GM12878 (cell line): ENCODE results near the gene DMRTC2. TPM values are rescaled to one million over a fixed set of nuclear protein-coding genes. Genes with fewer than 3 reads are reported as not detected.

Experiments used
- ATAC-seq: fragments of 200-7000 bp; cut with Tn5 transposase; 3 replicates; pipeline ENCODE4 v1.9.1; 2020; ENCODE audit warnings: mild to moderate bottlenecking, moderate library complexity
- BruUV-seq: library from RNA; stranded (reverse); fragments of 400-500 nt; replicated peaks from 2 replicates; lab custom pipeline; 2021; lab: Mats Ljungman, UMichigan
- CTCF ChIA-PET: fragments of 300-600 bp; sonication (Branson Sonifier 250); formaldehyde crosslinking; extraction: SDS; loops from one replicate; lab custom pipeline; 2021; ENCODE audit warnings: inconsistent platforms; lab: Yijun Ruan, JAX
- POLR2A ChIA-PET: fragments of 350-600 bp; formaldehyde crosslinking; extraction: SDS; loops from one replicate; lab custom pipeline; 2021; ENCODE audit warnings: inconsistent platforms; lab: Charles Lee
- RAD21 ChIA-PET: fragments of 300-600 bp; sonication (Branson Sonifier 250); formaldehyde crosslinking; loops from one replicate; lab custom pipeline; 2023; ENCODE audit warnings: antibody characterized with exemption; ENCODE audit not compliant: unreplicated experiment; lab: Charles Lee
- SMC1A ChIA-PET: fragments of 300-600 bp; sonication (Branson Sonifier 250); formaldehyde crosslinking; loops from one replicate; lab custom pipeline; 2023; ENCODE audit not compliant: unreplicated experiment, uncharacterized antibody; lab: Charles Lee
- DNase-seq: peaks from one replicate; pipeline ENCODE4 v3.0.0-alpha.2; 2011; ENCODE audit warnings: low read depth, low spot score
- FAIRE-seq: peaks from 3 replicates; lab custom pipeline; 2011; peaks lifted over from hg19 to GRCh38; lab: Jason Lieb, UNC
- H2AFZ ChIP-seq: 2 replicates; pipeline ENCODE4 v1.6.0; 2011; ENCODE audit warnings: low read depth, low read length, control low read depth; ENCODE audit not compliant: control insufficient read depth
- H3K27ac ChIP-seq: 2 replicates; pipeline ENCODE4 v1.5.1; 2011; ENCODE audit warnings: control low read depth; ENCODE audit not compliant: control insufficient read depth, insufficient read depth
- H3K27me3 ChIP-seq, 2 experiments: replicated peaks in 1 of 2; 2 replicates each; pipeline versions ENCODE4 v1.6.0 to v1.6.1; 2011; ENCODE audit warnings: low read length in 1 of 2; ENCODE audit not compliant: control insufficient read depth in 2 of 2, insufficient read depth in 2 of 2
- H3K36me3 ChIP-seq, 2 experiments: 2 replicates each; pipeline ENCODE4 v1.5.1; 2011; ENCODE audit warnings: low read length in 1 of 2; ENCODE audit not compliant: control insufficient read depth in 2 of 2, insufficient read depth in 2 of 2
- H3K4me1 ChIP-seq: 2 replicates; pipeline ENCODE4 v1.6.1; 2011; ENCODE audit warnings: mild to moderate bottlenecking, low read length, moderate library complexity, mixed read lengths; ENCODE audit not compliant: control insufficient read depth, insufficient read depth
- H3K4me2 ChIP-seq: 2 replicates; pipeline ENCODE4 v1.6.0; 2011; ENCODE audit warnings: control low read depth; ENCODE audit not compliant: control insufficient read depth, insufficient read depth
- H3K4me3 ChIP-seq: fragments of 200-600 bp; sonication (generic); 2 replicates; pipeline ENCODE4 v1.5.1; 2016
- H3K79me2 ChIP-seq: 2 replicates; pipeline ENCODE4 v1.6.0; 2011; ENCODE audit warnings: low read length; ENCODE audit not compliant: control insufficient read depth, insufficient read depth
- H3K9ac ChIP-seq: 2 replicates; pipeline ENCODE4 v1.8.0; 2011; ENCODE audit warnings: low read length, control low read depth, mixed read lengths; ENCODE audit not compliant: control insufficient read depth, insufficient read depth
- H3K9me3 ChIP-seq: replicated peaks from 3 replicates; pipeline ENCODE4 v1.5.1; 2011; ENCODE audit warnings: mild to moderate bottlenecking, low read length; ENCODE audit not compliant: control insufficient read depth, insufficient read depth
- H4K20me1 ChIP-seq: 2 replicates; pipeline ENCODE4 v1.6.0; 2011; ENCODE audit not compliant: control insufficient read depth, insufficient read depth
- CHD1 ChIP-seq: IDR thresholded peaks from 2 replicates; pipeline ENCODE4 v1.6.1; 2012; ENCODE audit warnings: low read depth, low read length, improper control_type of control experiment
- CHD2 ChIP-seq: IDR thresholded peaks from 2 replicates; pipeline ENCODE4 v1.6.1; 2011; ENCODE audit warnings: low read depth, low read length, improper control_type of control experiment, borderline replicate concordance
- CHD4 ChIP-seq: fragments of 200-600 bp; sonication (generic); IDR thresholded peaks from 2 replicates; pipeline ENCODE4 v1.6.1; 2016; ENCODE audit warnings: mild to moderate bottlenecking
- CREB1 ChIP-seq: IDR thresholded peaks from 2 replicates; pipeline ENCODE4 v1.6.1; 2012; ENCODE audit warnings: low read depth, mild to moderate bottlenecking, inconsistent platforms
- CREM ChIP-seq: IDR thresholded peaks from 2 replicates; pipeline ENCODE4 v1.6.1; 2014; ENCODE audit warnings: antibody characterized with exemption, low read depth
- DPF2 ChIP-seq: fragments of 450-650 bp; IDR thresholded peaks from 2 replicates; pipeline ENCODE4 v1.6.1; 2017; ENCODE audit warnings: mild to moderate bottlenecking
- ELK1 ChIP-seq: IDR thresholded peaks from 2 replicates; pipeline ENCODE4 v1.6.1; 2012; ENCODE audit warnings: low read depth, low read length, improper control_type of control experiment
- HDAC2 ChIP-seq: fragments of 200-600 bp; sonication (generic); IDR thresholded peaks from 2 replicates; pipeline ENCODE4 v1.6.1; 2017
- IRF3 ChIP-seq: fragments of 450-650 bp; IDR thresholded peaks from 2 replicates; pipeline ENCODE4 v1.6.1; 2014; ENCODE audit warnings: mild to moderate bottlenecking
- LARP7 ChIP-seq: fragments of 450-650 bp; IDR thresholded peaks from 2 replicates; pipeline ENCODE4 v1.6.1; 2017; ENCODE audit warnings: mild to moderate bottlenecking
- MEF2A ChIP-seq: IDR thresholded peaks from 2 replicates; pipeline ENCODE4 v1.6.1; 2011; ENCODE audit warnings: low read depth, mild to moderate bottlenecking, low read length, moderate library complexity; ENCODE audit not compliant: insufficient read depth
- NR2C2 ChIP-seq: IDR thresholded peaks from 2 replicates; pipeline ENCODE4 v1.6.1; 2011; ENCODE audit warnings: borderline replicate concordance, low read depth; ENCODE audit not compliant: control insufficient read depth, insufficient read length
- NR2F1 ChIP-seq: fragments of 450-650 bp; conservative IDR thresholded peaks from 2 replicates; pipeline ENCODE4 v1.6.1; 2017; ENCODE audit warnings: mild to moderate bottlenecking
- POLR2A ChIP-seq: IDR thresholded peaks from 2 replicates; pipeline ENCODE4 v1.6.1; 2011; ENCODE audit warnings: low read depth, mild to moderate bottlenecking, low read length
- RCOR1 ChIP-seq: conservative IDR thresholded peaks from 2 replicates; pipeline ENCODE4 v1.6.1; 2012; ENCODE audit warnings: low read depth, low read length, improper control_type of control experiment
- RELA ChIP-seq: fragments of 450-650 bp; IDR thresholded peaks from 2 replicates; pipeline ENCODE4 v1.8.0; 2014; ENCODE audit warnings: borderline replicate concordance; ENCODE audit not compliant: partially characterized antibody
- ZNF217 ChIP-seq: fragments of 450-650 bp; IDR thresholded peaks from 2 replicates; pipeline ENCODE4 v1.6.1; 2017; ENCODE audit warnings: antibody characterized with exemption, mild to moderate bottlenecking
- ZNF384 ChIP-seq: IDR thresholded peaks from 2 replicates; pipeline ENCODE4 v1.6.1; 2012; ENCODE audit warnings: low read depth, mild to moderate bottlenecking, low read length, improper control_type of control experiment, borderline replicate concordance
- ZSCAN29 ChIP-seq: fragments of 450-650 bp; IDR thresholded peaks from 2 replicates; pipeline ENCODE4 v1.6.1; 2017; ENCODE audit warnings: mild to moderate bottlenecking, moderate library complexity
- ZZZ3 ChIP-seq: IDR thresholded peaks from 2 replicates; pipeline ENCODE4 v1.6.1; 2011; ENCODE audit warnings: low read depth; ENCODE audit not compliant: control insufficient read depth, insufficient read length
- WGBS: methylation state at CpG from one replicate; pipeline ENCODE4 v1.1.6; 2016; ENCODE audit warnings: low lambda C conversion rate; ENCODE audit not compliant: insufficient replicate concordance, insufficient coverage; ENCODE audit errors: missing lambda C conversion rate; 5-methylcytosine and 5-hydroxymethylcytosine counted together
- in situ Hi-C: fragments of 300-500 bp; cut with MboI; formaldehyde crosslinking; loops from 9 replicates; pipeline ENCODE4 v1.14.3; 2018; ENCODE audit warnings: mixed read lengths
- intact Hi-C: fragments of 100-400 bp; cut with micrococcal nuclease; formaldehyde crosslinking; loops from one replicate; pipeline ENCODE4 v1.14.2; 2022; ENCODE audit not compliant: unreplicated experiment
- polyA plus RNA-seq, 11 experiments: library from polyadenylated mRNA; depleted of rRNA in 4 of 11; unstranded in 6 of 11; stranded (reverse) in 5 of 11; fragments of >200 nt; fragmentation: Nextera tagmentation in 4 of 11; fragmentation: Illumina TruSeq in 1 of 11; extraction: Ambion mirVana in 4 of 11; extraction: Trizol in 1 of 11; gene quantifications; 1 replicate in 1 of 11; 2 replicates in 10 of 11; pipeline versions ENCODE4 v1.2.1 to v1.2.3, GENCODE V29; 2011 to 2016; ENCODE audit warnings: inconsistent platforms in 2 of 11, missing spikeins in 2 of 11, low read depth in 1 of 11
- total RNA-seq, 4 experiments: library from RNA; depleted of rRNA in 3 of 4; stranded (reverse); fragments of >200 nt in 3 of 4; fragmentation: Illumina TruSeq in 1 of 4; extraction: Trizol in 1 of 4; gene quantifications; 2 replicates each; pipeline versions ENCODE4 v1.2.1 to v1.2.3, GENCODE V29; 2013 to 2021

DMRTC2 gene
- total and polyA plus RNA-seq, 10 of the 15 experiments (the other 5 are each of a cell fraction or from before 2014, with no cell fraction given) = not detected

- WGBS = 79% methylated on average over 8 of the region's 8 CpGs
- no peak overlapping the region for H3K27ac ChIP-seq
- ATAC-seq (no peak), FAIRE-seq (no peak), DNase-seq (no peak)
- H4K20me1 ChIP-seq = no peaks in the 10 kb centered on the region
- H3K4me3 ChIP-seq = no peak overlapping the region
- ChIA-PET SMC1A (interaction anchor here (1.0 to 1.6 kb wide), 2 partner anchors 17 to 62 kb away, joined by 3 to 5 read pairs; no protein-coding TSS in a partner anchor), CTCF (interaction anchor here (1.0 to 10.8 kb wide), 2 partner anchors 16 to 61 kb away, joined by 3 to 136 read pairs; partner anchors contain the start of gene CD79A), POLR2A (interaction anchor here (0.6 to 6.9 kb wide), 3 partner anchors 17 to 184 kb away, joined by 3 to 90 read pairs (median 4); no protein-coding TSS in a partner anchor), RAD21 (interaction anchor here (0.9 to 1.4 kb wide), 3 partner anchors 13 to 30 kb away, joined by 3 to 5 read pairs (median 4); partner anchors contain the start of gene RPS19)
- H3K4me1 ChIP-seq = peaks cover 30% of the 10 kb centered on the region
- H3K36me3 ChIP-seq = peaks cover 18 to 23% of the 10 kb centered on the region in 2 experiments; a peak in 3 of 4 replicates
- H3K4me2 ChIP-seq = no peak overlapping the region
- intact Hi-C loops = no loop called here
- H3K79me2 ChIP-seq = peaks cover 35% of the 10 kb centered on the region
- H3K9me3 ChIP-seq = no peaks in the 10 kb centered on the region
- no peak overlapping the region for H3K9ac ChIP-seq
- no TSS peak for BruUV-seq
- no peak overlapping the region for H2AFZ ChIP-seq
- in situ Hi-C loops = no loop called here
- no peak for TF ChIP-seq MEF2A
- TF ChIP-seq ELK1 = no peak
- TF ChIP-seq ZNF217 = no peak
- TF ChIP-seq CHD4 = no peak
- no peak for TF ChIP-seq NR2C2
- TF ChIP-seq CREB1 = no peak
- TF ChIP-seq RCOR1 = no peak
- no peak for TF ChIP-seq POLR2A
- no peak for TF ChIP-seq ZNF384
- TF ChIP-seq LARP7 = no peak
- TF ChIP-seq CREM = no peak
- no peak for TF ChIP-seq ZZZ3
- TF ChIP-seq ZSCAN29 = no peak
- TF ChIP-seq DPF2 = no peak
- no peak for TF ChIP-seq RELA
- no peak for TF ChIP-seq CHD2
- no peak for TF ChIP-seq IRF3
- no peak for TF ChIP-seq HDAC2
- TF ChIP-seq CHD1 = no peak
- TF ChIP-seq NR2F1 = no peak
- H3K27me3 ChIP-seq = no peaks in the 10 kb centered on the region
Observed at GRCh38 chr19:41889896-41890295, 45.1 kb downstream of the DMRTC2 start.
